ENCODE data around the gene SYT1.

GRCh38 chr12:79162147-79162772 lies 297.7 kb downstream of the SYT1 start:
- TF ChIP-seq CTCF (IDR thresholded peaks at IDR 0.05) (no peak), POLR2AphosphoS5 (IDR thresholded peaks at IDR 0.05) (no peak), POLR2A (IDR thresholded peaks at IDR 0.05) (no peak)

Measured in prostate gland (tissue), 2 donors.